HEK293T (cell line): ENCODE measurements around the gene SLC39A8.

Experiments
- BHLHE40 ChIP-seq: fragments of 450-650 bp; IDR thresholded peaks from 2 replicates; pipeline ENCODE4 v1.6.1; 2016; ENCODE audit warnings: mild to moderate bottlenecking, moderate library complexity, borderline replicate concordance
- SP1 ChIP-seq: fragments of 450-650 bp; IDR thresholded peaks from 2 replicates; pipeline ENCODE4 v1.6.1; 2017

DNA sequence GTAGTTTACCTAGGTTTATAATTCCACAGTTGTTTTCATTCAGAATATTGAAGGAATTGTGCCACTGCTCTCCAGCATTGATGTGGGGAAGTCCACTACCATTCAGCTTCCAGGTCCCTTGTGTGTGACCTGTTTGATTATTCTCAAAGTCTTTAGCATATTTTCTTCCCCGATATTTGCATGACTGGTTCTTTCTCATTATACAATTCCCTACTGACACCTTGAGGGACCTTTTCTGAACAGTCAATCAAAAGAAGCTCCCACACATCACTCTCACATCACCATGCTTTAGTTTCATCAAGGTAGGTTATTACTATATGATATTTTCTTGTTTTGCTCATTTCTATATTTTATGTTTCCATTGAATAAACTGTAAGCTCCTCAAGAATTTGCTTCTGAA lies 44.1 kb downstream of the SLC39A8 start:
- no peak for TF ChIP-seq SP1
- TF ChIP-seq BHLHE40, result no peak
